Activated naive CD8-positive, alpha-beta T cell treated with anti-CD3 and anti-CD28 coated beads, Interleukin-2, amount 50 U/mL, for 24 hours (primary cell): ENCODE measurements around the gene KRTAP9-3.
"Not testable (repeated sequence)": the region's sequence is repeated elsewhere in the genome, so short reads cannot be mapped to it uniquely, and the experiment has no call there.

Source experiments
- ATAC-seq: fragments of 150-1000 bp; cut with Tn5 transposase; one replicate; pipeline ENCODE4 v1.10.0; 2021
- DNase-seq: peaks from one replicate; pipeline ENCODE4 v3.0.0; 2021
- H3K27ac Mint-ChIP-seq: one replicate; pipeline ENCODE4 v1.8.0; 2021; ENCODE audit warnings: mild to moderate bottlenecking, mixed read lengths
- H3K27me3 Mint-ChIP-seq: one replicate; pipeline ENCODE4 v1.8.0; 2021; ENCODE audit warnings: mixed read lengths
- H3K36me3 Mint-ChIP-seq: one replicate; pipeline ENCODE4 v1.8.0; 2021; ENCODE audit warnings: low read depth, mixed read lengths
- H3K4me1 Mint-ChIP-seq: one replicate; pipeline ENCODE4 v1.8.0; 2021; ENCODE audit warnings: mixed read lengths
- H3K4me3 Mint-ChIP-seq: one replicate; pipeline ENCODE4 v1.8.0; 2021; ENCODE audit warnings: mild to moderate bottlenecking, moderate library complexity, mixed read lengths
- H3K9me3 Mint-ChIP-seq: one replicate; pipeline ENCODE4 v1.8.0; 2021; ENCODE audit warnings: mixed read lengths

Gene KRTAP9-3

GRCh38 chr17:41232399-41233105 lies at the start of gene KRTAP9-3:
Gene KRTAP9-3, plus strand, starts transcription at chr17:41232449. Its CDS starts 53 bp downstream, at chr17:41232502.
- H3K9me3 Mint-ChIP-seq, H3K4me1 Mint-ChIP-seq, H3K36me3 Mint-ChIP-seq, DNase-seq, ATAC-seq, H3K27ac Mint-ChIP-seq, H3K27me3 Mint-ChIP-seq, H3K4me3 Mint-ChIP-seq: not testable (repeated sequence)

GRCh38 chr17:41184480-41184961 lies 47.7 kb upstream of the KRTAP9-3 start, which contains the start of gene KRTAP4-1:
Gene KRTAP4-1, minus strand, starts transcription at chr17:41184911. Its CDS starts 57 bp downstream, at chr17:41184854.
- Mint-ChIP-seq H3K4me1 (no peaks in the 10 kb centered on the region), H3K4me3 (no peak within 1 kb of the TSS), H3K27ac (no peak within 1 kb of the TSS), H3K27me3 (no peaks in the 10 kb centered on the region), H3K36me3 (no peaks in the 10 kb centered on the region), H3K9me3 (no peaks in the 10 kb centered on the region)
- DNase-seq (no peak), ATAC-seq (no peak)

- ATAC-seq (no peak), DNase-seq (no peak)
- no peaks in the 10 kb centered on the region for H3K36me3 Mint-ChIP-seq
- no peaks in the 10 kb centered on the region for H3K27me3 Mint-ChIP-seq
- no peak overlapping the region for H3K4me3 Mint-ChIP-seq
- no peak overlapping the region for H3K27ac Mint-ChIP-seq
- no peaks in the 10 kb centered on the region for H3K4me1 Mint-ChIP-seq
- no peaks in the 10 kb centered on the region for H3K9me3 Mint-ChIP-seq
Observed at GRCh38 chr17:41185001-41185400, 47.2 kb upstream of the KRTAP9-3 start.

- Mint-ChIP-seq H3K27ac (no peak overlapping the region), H3K36me3 (no peaks in the 10 kb centered on the region), H3K4me1 (no peaks in the 10 kb centered on the region), H3K9me3 (no peaks in the 10 kb centered on the region), H3K4me3 (no peak overlapping the region), H3K27me3 (peaks cover 3% of the 10 kb centered on the region)
- ATAC-seq, result no peak
- no peak for DNase-seq
Observed at GRCh38 chr17:41186872-41187271, 45.4 kb upstream of the KRTAP9-3 start.

- not testable (repeated sequence) for H3K4me3 Mint-ChIP-seq, H3K4me1 Mint-ChIP-seq, H3K27ac Mint-ChIP-seq, DNase-seq, H3K9me3 Mint-ChIP-seq, ATAC-seq, H3K27me3 Mint-ChIP-seq, H3K36me3 Mint-ChIP-seq
Observed at GRCh38 chr17:41189837-41190318, 42.4 kb upstream of the KRTAP9-3 start, which contains the start of gene KRTAP9-1. Gene KRTAP9-1, plus strand, starts transcription at chr17:41189887. Its CDS starts 0 bp downstream, at chr17:41189887.

GRCh38 chr17:41190328-41190727 lies 41.9 kb upstream of the KRTAP9-3 start:
- Mint-ChIP-seq H3K27me3 (peaks cover 3% of the 10 kb centered on the region), H3K27ac (no peak overlapping the region), H3K4me3 (no peak overlapping the region), H3K9me3 (no peaks in the 10 kb centered on the region), H3K36me3 (no peaks in the 10 kb centered on the region), H3K4me1 (no peaks in the 10 kb centered on the region)
- ATAC-seq (no peak), DNase-seq (no peak)

- no peaks in the 10 kb centered on the region for H3K9me3 Mint-ChIP-seq
- H3K36me3 Mint-ChIP-seq, result no peaks in the 10 kb centered on the region
- peaks cover under 1% of the 10 kb centered on the region for H3K27me3 Mint-ChIP-seq
- H3K4me1 Mint-ChIP-seq, result no peaks in the 10 kb centered on the region
- DNase-seq (no peak), ATAC-seq (no peak)
- no peak overlapping the region for H3K27ac Mint-ChIP-seq
- H3K4me3 Mint-ChIP-seq, result no peak overlapping the region
Observed at GRCh38 chr17:41196068-41196467, 36.2 kb upstream of the KRTAP9-3 start.

GRCh38 chr17:41199421-41200078 lies 32.7 kb upstream of the KRTAP9-3 start:
- ATAC-seq (no peak), DNase-seq (no peak)
- no peak overlapping the region for H3K4me3 Mint-ChIP-seq
- H3K27me3 Mint-ChIP-seq, result no peaks in the 10 kb centered on the region
- H3K36me3 Mint-ChIP-seq, result no peaks in the 10 kb centered on the region
- no peaks in the 10 kb centered on the region for H3K4me1 Mint-ChIP-seq
- no peak overlapping the region for H3K27ac Mint-ChIP-seq
- H3K9me3 Mint-ChIP-seq, result no peaks in the 10 kb centered on the region

- Mint-ChIP-seq H3K4me3 (no peak overlapping the region), H3K27ac (no peak overlapping the region), H3K4me1 (peaks cover 11% of the 10 kb centered on the region), H3K9me3 (no peaks in the 10 kb centered on the region), H3K36me3 (no peaks in the 10 kb centered on the region), H3K27me3 (peaks cover 2% of the 10 kb centered on the region)
- ATAC-seq (peak; percentile 52), DNase-seq (no peak)
Observed at GRCh38 chr17:41211845-41212466, 20.3 kb upstream of the KRTAP9-3 start.

- Mint-ChIP-seq H3K4me3 (no peak overlapping the region), H3K27me3 (peaks cover 2% of the 10 kb centered on the region), H3K4me1 (peaks cover 11% of the 10 kb centered on the region), H3K36me3 (no peaks in the 10 kb centered on the region), H3K27ac (no peak overlapping the region), H3K9me3 (no peaks in the 10 kb centered on the region)
- DNase-seq (no peak), ATAC-seq (no peak)
Observed at GRCh38 chr17:41212524-41213169, 19.6 kb upstream of the KRTAP9-3 start.

GRCh38 chr17:41215681-41216080 lies 16.6 kb upstream of the KRTAP9-3 start:
- peaks cover 10% of the 10 kb centered on the region for H3K9me3 Mint-ChIP-seq
- no peak overlapping the region for H3K4me3 Mint-ChIP-seq
- no peak overlapping the region for H3K27ac Mint-ChIP-seq
- ATAC-seq, result no peak
- peaks cover 11% of the 10 kb centered on the region for H3K4me1 Mint-ChIP-seq
- H3K27me3 Mint-ChIP-seq, result peaks cover 2% of the 10 kb centered on the region
- DNase-seq, result no peak
- H3K36me3 Mint-ChIP-seq, result no peaks in the 10 kb centered on the region

GRCh38 chr17:41223821-41224220 lies 8.4 kb upstream of the KRTAP9-3 start:
- Mint-ChIP-seq H3K36me3 (no peaks in the 10 kb centered on the region), H3K27ac (no peak overlapping the region), H3K4me1 (no peaks in the 10 kb centered on the region), H3K4me3 (no peak overlapping the region), H3K9me3 (peaks cover 10% of the 10 kb centered on the region), H3K27me3 (no peaks in the 10 kb centered on the region)
- DNase-seq (no peak), ATAC-seq (no peak)

- Mint-ChIP-seq H3K36me3 (no peaks in the 10 kb centered on the region), H3K9me3 (no peaks in the 10 kb centered on the region), H3K4me1 (peaks cover 3% of the 10 kb centered on the region), H3K4me3 (no peak overlapping the region), H3K27ac (no peak overlapping the region), H3K27me3 (no peaks in the 10 kb centered on the region)
- no peak for ATAC-seq
- no peak for DNase-seq
Observed at GRCh38 chr17:41226051-41226450, 6.2 kb upstream of the KRTAP9-3 start.

GRCh38 chr17:41226598-41227095 lies 5.6 kb upstream of the KRTAP9-3 start, which contains the start of gene KRTAP9-2:
Gene KRTAP9-2, plus strand, starts transcription at chr17:41226648. Its CDS starts 7 bp downstream, at chr17:41226655.
- not testable (repeated sequence) for H3K27ac Mint-ChIP-seq, H3K4me1 Mint-ChIP-seq, ATAC-seq, H3K9me3 Mint-ChIP-seq, H3K4me3 Mint-ChIP-seq, DNase-seq, H3K36me3 Mint-ChIP-seq, H3K27me3 Mint-ChIP-seq
